Neuron (in vitro differentiated cells): ENCODE data around the gene TMEM114.

Experiments
- H2AFZ ChIP-seq: one replicate; pipeline ENCODE4 v1.6.1; 2013; ENCODE audit warnings: low read depth, mild to moderate bottlenecking, inconsistent platforms, low read length, moderate library complexity
- H3K27me3 ChIP-seq: one replicate; pipeline ENCODE4 v1.6.1; 2013; ENCODE audit warnings: low read length; ENCODE audit not compliant: insufficient read depth
- H3K36me3 ChIP-seq: one replicate; pipeline ENCODE4 v1.6.1; 2013; ENCODE audit warnings: low read length; ENCODE audit not compliant: insufficient read depth
- H3K4me1 ChIP-seq: one replicate; pipeline ENCODE4 v1.6.1; 2013; ENCODE audit warnings: low read length; ENCODE audit not compliant: insufficient read depth
- H3K4me3 ChIP-seq: 2 replicates; pipeline ENCODE4 v1.5.1; 2013; ENCODE audit warnings: mild to moderate bottlenecking, low read length, moderate library complexity
- H3K9me3 ChIP-seq: one replicate; pipeline ENCODE4 v1.6.1; 2013; ENCODE audit warnings: low read length

The TMEM114 gene

DNA sequence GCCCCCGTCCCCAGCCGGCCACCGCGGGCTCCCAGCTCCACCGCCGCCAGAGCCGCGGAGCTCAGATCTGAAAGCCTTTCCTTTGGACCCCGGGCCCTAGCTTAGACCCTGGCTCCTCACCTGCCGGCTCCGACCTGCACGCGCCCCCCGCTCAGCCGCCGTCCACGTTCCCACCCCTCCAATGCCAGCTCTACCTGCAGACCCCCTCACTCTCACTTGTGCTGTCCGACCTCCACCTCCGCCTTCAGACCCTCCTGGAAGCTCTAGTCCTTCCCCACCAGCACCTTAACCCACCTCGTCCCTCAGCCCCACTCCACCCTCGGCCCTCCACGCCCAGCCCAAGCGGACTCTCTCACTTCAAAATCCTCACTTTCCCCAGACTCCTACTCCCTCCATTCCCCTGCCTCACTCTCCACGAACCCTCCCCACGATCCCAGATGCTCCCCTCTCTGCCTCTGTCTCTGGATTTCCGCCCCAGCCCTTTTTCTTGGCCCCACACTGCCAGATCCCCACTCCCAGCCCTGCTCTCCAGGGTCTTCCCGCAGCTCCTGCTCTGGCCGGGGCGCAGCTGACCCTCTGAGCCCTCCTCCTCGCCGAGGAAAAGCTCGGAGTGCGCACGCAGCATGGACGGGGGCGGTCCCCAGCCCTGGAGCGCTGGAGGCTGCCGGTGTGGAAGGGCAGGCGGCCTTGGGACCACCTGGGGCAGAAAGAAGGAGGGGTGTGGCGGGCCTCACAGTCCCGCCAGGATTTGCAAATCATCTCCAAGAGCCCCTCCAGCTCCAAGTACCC is at the start of gene TMEM114:
Gene TMEM114 (minus strand): TSS at position 612 of the 789 bp plus-strand sequence. CDS start 673 bp downstream, outside the sequence.
- Histone ChIP-seq H3K27me3 (peaks cover 44% of the 10 kb centered on the region), H3K4me3 (peak within 1 kb of the TSS; percentile 8), H3K9me3 (peaks cover 2% of the 10 kb centered on the region), H3K4me1 (peaks cover 18% of the 10 kb centered on the region), H2AFZ (no peak within 1 kb of the TSS), H3K36me3 (no peaks in the 10 kb centered on the region)

DNA sequence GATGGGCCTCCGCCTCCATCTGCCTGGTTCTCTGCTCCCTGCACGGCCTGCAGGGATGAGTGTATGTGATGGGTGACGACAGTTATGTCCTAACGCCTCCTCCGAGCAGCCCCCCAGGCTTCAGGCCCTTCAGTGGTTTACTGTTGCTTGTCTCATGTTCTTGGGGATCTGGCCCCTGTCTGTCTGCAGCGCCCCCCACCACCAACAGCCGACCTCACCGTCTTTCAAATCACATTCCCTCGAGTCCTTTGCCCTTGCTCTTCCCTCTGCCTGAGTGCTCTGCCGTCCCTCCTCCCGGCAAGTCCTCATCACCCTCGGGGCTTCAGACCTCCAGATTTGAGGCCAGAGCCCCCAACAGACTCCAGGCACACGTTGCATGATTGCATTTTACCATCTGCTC is 49.4 kb upstream of the TMEM114 start:
- Histone ChIP-seq H3K36me3 (peaks cover 84% of the 10 kb centered on the region), H3K4me1 (no peaks in the 10 kb centered on the region)

DNA sequence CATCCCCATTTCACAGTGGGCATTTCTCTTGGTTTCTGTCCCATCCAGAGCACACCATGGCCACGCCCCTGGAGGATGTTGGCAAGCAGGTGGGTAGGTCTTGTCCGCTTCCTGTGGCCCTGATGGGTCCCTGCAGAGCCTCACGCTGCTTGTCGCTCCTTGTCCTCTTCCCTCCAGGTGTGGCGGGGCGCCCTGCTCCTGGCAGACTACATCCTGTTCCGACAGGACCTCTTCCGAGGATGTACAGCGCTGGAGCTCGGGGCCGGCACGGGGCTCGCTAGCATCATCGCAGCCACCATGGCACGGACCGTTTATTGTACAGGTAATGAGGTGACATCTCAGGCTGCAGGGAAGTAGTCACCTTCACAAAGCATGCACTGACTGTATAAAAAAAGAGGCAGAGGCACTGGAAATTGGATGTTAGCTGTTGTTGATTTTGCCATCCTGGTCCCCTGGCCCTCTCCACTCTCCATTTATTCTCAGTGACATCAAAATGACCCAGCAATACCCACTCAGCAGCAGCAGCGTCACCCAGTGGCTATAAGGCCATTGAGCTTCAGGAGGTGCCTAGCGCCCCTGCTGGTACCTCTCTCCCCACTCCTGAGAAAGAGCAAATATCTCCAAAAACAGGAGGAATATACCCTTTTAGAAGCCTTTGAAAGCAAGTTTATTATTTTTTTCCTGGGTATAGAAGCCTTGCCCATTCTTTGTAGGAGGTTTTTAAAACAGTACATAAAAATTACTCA is 44.9 kb upstream of the TMEM114 start:
- no peaks in the 10 kb centered on the region for H3K9me3 ChIP-seq
- H3K4me1 ChIP-seq = peaks cover 6% of the 10 kb centered on the region
- no peaks in the 10 kb centered on the region for H3K27me3 ChIP-seq
- no peak overlapping the region for H3K4me3 ChIP-seq
- no peak overlapping the region for H2AFZ ChIP-seq
- peaks cover 86% of the 10 kb centered on the region for H3K36me3 ChIP-seq

More for the DNA sequence above, 49.4 kb upstream of the TMEM114 start:
- no peaks in the 10 kb centered on the region for H3K9me3 ChIP-seq
- H3K4me3 ChIP-seq = no peak overlapping the region
- H2AFZ ChIP-seq = no peak overlapping the region
- H3K27me3 ChIP-seq = no peaks in the 10 kb centered on the region

DNA sequence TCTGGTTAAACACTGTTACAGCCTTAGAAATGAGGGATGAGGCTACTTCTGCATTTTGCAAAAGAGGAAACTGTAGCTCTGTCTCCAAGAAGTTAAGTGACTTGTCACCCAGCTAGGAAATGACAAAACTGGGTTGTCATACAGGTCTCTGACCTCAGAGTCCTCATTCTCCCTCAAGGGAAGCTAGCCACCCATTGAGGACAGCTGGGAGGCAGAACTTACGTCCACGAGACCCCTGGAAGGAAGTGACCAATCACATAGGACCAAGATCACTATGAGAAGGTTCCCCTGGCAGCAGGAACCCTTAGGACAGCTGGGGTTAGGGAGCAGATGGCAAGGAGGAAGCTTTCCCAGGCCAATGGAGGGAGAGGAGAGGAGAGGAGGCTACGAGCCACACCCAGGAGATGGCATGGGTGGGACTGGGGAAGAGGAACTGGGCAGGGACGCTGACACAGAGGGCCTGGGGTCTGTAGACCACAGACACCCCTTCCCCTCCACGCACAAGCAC is 42.4 kb upstream of the TMEM114 start:
- Histone ChIP-seq H3K9me3 (no peaks in the 10 kb centered on the region), H3K27me3 (no peaks in the 10 kb centered on the region), H3K4me3 (no peak overlapping the region), H3K36me3 (peaks cover 90% of the 10 kb centered on the region), H2AFZ (no peak overlapping the region), H3K4me1 (peaks cover 7% of the 10 kb centered on the region)

DNA sequence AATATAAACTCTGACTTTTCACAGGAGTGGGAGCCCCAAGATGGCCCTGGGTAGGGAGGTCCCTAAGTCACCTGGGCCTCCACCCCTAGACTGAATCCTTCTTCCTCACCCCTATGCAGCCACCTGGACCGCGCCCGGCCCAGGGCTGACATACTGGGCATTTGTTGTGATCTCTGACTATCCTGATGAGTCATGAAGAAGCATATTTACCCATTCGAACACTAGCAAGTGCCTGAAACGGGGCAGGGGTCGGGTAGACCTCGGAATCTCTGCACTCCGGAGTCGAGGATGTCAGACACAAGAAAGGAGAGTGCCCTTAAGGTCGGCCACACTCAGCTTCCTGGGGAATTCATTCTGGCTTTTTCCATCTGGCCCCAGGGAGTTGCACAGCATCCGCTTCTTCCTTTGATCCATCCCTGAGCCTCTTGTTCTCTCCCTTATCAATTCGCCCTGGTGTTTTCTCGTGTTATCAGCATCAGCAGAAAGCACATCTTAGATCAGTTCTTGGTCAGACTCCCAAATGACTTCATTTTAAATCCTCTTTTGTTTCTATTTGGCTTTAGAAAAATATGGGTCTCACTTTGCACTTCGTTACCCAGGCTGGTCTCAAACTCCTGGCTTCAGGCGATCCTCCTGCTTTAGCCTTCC is 41.6 kb upstream of the TMEM114 start:
- no peak overlapping the region for H3K4me3 ChIP-seq
- peaks cover 91% of the 10 kb centered on the region for H3K36me3 ChIP-seq
- no peak overlapping the region for H2AFZ ChIP-seq
- H3K4me1 ChIP-seq = peaks cover 7% of the 10 kb centered on the region
- no peaks in the 10 kb centered on the region for H3K9me3 ChIP-seq
- H3K27me3 ChIP-seq = no peaks in the 10 kb centered on the region

DNA sequence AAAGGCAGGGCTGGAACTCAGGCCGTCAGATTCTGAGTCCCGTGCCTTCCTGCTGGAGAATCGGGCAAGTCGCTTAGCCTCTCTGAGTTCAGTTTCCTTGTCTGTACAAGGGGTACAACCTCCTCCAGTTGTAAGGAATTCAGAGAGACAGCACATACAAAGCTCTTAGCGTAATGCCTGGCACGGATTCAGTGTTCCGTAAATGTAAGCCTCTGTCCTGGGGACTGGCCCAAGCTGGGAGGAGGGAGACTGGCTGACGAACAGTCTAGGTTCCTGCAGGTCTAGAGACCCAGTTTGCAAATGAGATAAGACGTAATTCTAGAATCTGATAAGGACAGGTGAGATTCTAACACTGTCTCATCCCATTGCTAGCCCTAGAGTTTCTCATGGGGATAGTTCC is 41.1 kb upstream of the TMEM114 start:
- Histone ChIP-seq H3K27me3 (no peaks in the 10 kb centered on the region), H3K36me3 (peaks cover 88% of the 10 kb centered on the region), H3K4me1 (peaks cover 7% of the 10 kb centered on the region), H3K4me3 (no peak overlapping the region), H3K9me3 (no peaks in the 10 kb centered on the region), H2AFZ (no peak overlapping the region)

DNA sequence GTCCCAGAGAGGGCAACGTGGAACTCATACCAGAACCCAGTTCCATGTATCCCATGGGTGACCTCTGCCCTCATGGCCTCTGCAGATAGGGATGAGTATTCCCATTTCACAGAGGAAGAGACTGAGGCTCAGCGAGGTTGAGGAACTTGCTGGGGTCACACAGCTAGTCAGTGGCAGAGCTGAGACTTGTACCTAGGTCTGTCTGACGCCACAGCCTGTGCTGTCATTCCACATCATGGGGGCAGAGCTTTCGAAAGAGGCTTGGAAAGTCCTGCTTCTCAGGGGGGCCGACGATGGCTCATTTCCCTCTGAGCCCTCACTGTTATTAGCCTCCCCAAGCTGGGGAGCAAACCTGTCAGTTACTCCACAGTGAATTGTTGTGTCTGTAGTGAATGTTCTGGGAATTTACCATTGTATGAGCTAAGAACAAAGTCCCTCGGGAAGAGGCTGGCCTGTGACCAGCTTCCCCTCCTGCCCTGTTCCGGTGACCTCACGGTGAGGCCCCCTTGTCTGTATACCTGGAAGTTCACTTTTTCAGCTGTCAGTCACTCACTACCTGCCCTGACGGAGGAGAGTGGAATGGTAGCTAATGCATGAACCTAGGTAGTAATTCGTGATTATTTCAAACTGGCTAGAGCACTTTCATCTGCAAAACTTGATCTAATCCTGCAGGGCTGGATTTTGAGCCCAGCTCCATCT is 40.1 kb upstream of the TMEM114 start:
- Histone ChIP-seq H3K36me3 (peaks cover 88% of the 10 kb centered on the region), H3K4me3 (no peak overlapping the region), H3K9me3 (no peaks in the 10 kb centered on the region), H2AFZ (no peak overlapping the region), H3K4me1 (peaks cover 7% of the 10 kb centered on the region), H3K27me3 (no peaks in the 10 kb centered on the region)

DNA sequence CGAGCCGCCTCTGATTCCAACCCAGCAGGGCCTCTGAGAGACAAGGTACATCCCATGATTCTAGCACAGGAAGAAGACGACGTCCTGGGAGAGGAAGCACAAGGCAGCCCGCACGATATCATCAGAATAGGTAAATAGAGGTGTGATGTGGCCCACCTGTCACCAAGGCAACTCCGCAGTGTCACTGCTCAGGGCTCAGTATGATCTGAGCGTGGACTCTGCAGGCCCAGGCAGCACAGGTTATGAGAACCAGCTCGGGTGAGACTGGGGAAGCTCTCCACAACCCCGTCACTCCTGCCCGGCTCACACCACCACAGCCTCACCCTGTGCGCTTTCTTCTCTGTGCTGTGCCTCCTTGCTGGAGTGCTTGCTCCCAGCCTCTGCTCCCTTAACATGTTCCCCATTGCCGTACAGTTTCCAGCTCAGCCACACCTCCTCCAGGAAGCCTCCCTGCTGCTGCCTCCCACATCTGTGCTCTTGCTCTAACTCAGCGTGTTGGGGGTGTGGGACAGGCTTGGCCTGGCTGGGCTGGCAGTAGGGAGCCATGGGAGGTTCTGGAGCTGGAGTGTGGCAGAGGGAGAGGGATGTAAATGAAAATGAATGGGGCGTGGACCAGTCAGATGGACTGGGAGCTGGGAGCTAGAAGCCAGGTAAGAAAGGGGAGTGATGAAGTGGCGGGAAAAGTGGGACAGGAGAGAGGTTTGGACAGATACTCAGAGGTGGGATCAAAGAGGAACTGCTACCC is 38.8 kb upstream of the TMEM114 start:
- no peaks in the 10 kb centered on the region for H3K27me3 ChIP-seq
- no peak overlapping the region for H3K4me3 ChIP-seq
- peaks cover 79% of the 10 kb centered on the region for H3K36me3 ChIP-seq
- no peak overlapping the region for H2AFZ ChIP-seq
- peaks cover 7% of the 10 kb centered on the region for H3K4me1 ChIP-seq
- no peaks in the 10 kb centered on the region for H3K9me3 ChIP-seq

DNA sequence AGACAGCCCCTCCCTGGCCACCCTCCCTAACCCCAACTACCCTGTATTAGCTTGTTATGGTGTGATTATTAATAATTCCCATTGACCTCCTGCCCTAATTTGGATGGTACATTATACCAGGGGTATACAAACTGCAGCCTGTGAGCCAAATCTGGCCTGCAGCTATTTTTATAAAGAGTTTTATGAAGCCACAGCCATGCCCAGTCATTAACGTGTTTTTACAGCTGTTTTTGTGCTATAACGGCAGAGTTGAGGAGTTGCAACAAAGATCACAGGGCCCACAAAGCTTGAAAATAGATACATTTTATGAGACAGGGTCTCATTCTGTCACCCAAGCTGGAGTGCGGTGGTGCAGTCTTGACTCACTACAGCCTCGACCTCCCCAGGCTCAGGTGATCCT is 37.1 kb upstream of the TMEM114 start:
- Histone ChIP-seq H3K4me3 (no peak overlapping the region), H2AFZ (no peak overlapping the region), H3K4me1 (peaks cover 16% of the 10 kb centered on the region), H3K27me3 (no peaks in the 10 kb centered on the region), H3K9me3 (no peaks in the 10 kb centered on the region), H3K36me3 (peaks cover 71% of the 10 kb centered on the region)

DNA sequence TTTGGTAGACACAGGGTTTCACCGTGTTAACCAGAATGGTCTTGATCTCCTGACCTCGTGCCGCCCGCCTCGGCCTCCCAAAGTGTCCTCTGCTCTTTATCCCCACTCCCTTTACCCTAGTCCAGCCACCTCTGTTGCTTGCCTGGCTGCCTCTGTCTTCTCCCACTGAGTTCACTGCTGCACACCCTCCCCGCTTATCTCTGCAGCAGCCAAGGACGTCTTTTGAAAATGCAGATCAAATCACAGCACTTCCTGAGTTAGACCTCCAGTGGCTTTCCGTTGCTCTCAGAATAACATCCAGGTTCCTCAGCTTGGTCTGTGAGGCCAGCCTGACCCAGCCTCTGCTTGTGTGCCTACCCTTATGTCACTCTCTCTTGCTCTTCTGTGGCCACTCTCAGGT is 36.6 kb upstream of the TMEM114 start:
- H3K27me3 ChIP-seq = no peaks in the 10 kb centered on the region
- no peak overlapping the region for H3K4me3 ChIP-seq
- H2AFZ ChIP-seq = no peak overlapping the region
- H3K9me3 ChIP-seq = no peaks in the 10 kb centered on the region
- H3K4me1 ChIP-seq = peaks cover 20% of the 10 kb centered on the region
- H3K36me3 ChIP-seq = peaks cover 67% of the 10 kb centered on the region

DNA sequence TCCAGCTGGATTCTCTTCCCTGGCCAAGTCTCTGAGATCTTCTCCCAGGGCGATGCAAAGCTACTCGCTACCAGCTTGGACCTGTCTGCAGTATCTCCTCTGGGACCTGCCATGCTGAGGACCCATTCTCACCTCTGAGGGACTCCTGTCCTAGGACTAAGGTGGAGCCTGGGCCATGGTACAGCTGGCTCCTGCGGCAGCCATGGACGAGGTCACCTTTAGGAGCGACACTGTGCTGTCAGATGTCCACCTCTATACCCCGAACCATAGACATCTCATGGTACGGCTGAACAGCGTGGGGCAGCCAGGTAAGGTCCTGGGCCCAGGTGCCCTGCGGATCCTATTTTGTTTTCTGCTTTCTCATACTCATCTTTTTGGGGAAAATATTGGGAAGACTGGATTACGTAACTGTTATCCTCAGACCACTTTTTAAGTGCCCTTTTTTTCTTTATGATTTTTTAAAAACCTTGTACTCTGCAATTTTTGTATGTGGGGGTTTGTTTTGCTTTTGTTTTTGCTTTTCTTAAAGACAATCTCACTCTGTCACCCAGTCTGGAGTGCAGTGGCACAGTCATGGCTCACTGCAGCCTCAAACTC is 35.3 kb upstream of the TMEM114 start:
- no peak overlapping the region for H3K4me3 ChIP-seq
- peaks cover 18% of the 10 kb centered on the region for H3K4me1 ChIP-seq
- H3K9me3 ChIP-seq = no peaks in the 10 kb centered on the region
- H2AFZ ChIP-seq = no peak overlapping the region
- no peaks in the 10 kb centered on the region for H3K27me3 ChIP-seq
- H3K36me3 ChIP-seq = peaks cover 54% of the 10 kb centered on the region

DNA sequence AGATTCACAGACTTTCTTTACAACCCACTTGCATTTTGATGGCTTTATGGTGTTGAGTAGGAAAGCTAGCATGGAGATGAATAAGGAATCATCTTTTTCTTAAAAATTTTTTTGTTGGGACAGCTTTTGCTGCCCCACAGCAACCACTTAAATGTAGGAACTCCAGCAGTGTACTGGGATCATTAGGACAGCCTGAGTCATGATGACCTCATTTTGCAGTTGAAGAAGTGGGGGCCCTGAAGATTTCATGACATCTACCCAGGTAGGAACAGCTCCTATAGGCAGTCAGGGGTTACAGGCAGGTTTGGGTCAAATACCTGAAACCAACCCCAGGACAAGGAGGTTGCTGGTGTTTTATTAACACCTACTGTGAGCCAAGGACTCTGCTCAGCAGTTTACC is 33.3 kb upstream of the TMEM114 start:
- H3K36me3 ChIP-seq = peaks cover 35% of the 10 kb centered on the region
- H3K4me3 ChIP-seq = peak overlapping the region; percentile 8
- H3K27me3 ChIP-seq = no peaks in the 10 kb centered on the region
- no peaks in the 10 kb centered on the region for H3K9me3 ChIP-seq
- no peak overlapping the region for H2AFZ ChIP-seq
- peaks cover 15% of the 10 kb centered on the region for H3K4me1 ChIP-seq
